ENCODE measurements around the gene KRTAP13-3. TPM values are rescaled to one million over a fixed set of nuclear protein-coding genes. Genes with fewer than 3 reads are reported as not detected.
A peak's percentile ranks its signal among the peaks of the same experiment; 100 is the strongest.

The KRTAP13-3 gene
- total RNA-seq, 4 donors from 2014 or later = not detected

GRCh38 chr21:30430170-30430655 is 4.5 kb upstream of the KRTAP13-3 start, which contains the start of gene KRTAP13-4:
Gene KRTAP13-4, plus strand, starts transcription at chr21:30430220. Its CDS starts 56 bp downstream, at chr21:30430276.
- H3K9me3 ChIP-seq = no peaks in the 10 kb centered on the region
- intact Hi-C loops (cut with DNase I) = no loop called here
- no peaks in the 10 kb centered on the region for H3K4me1 ChIP-seq
- no peak within 1 kb of the TSS for H3K27ac ChIP-seq
- DNase-seq = no peak
- WGBS, 2 donors = 74 to 77% methylated on average over 9 of the region's 9 CpGs
- no peaks in the 10 kb centered on the region for H3K36me3 ChIP-seq
- H3K4me3 ChIP-seq (replicated peaks in 1 of 3) = no peak within 1 kb of the TSS
- H3K27me3 ChIP-seq = no peaks in the 10 kb centered on the region
- TF ChIP-seq CTCF (IDR thresholded peaks at IDR 0.05) = no peak
- no peak for TF ChIP-seq POLR2A (IDR thresholded peaks at IDR 0.05)

- H3K36me3 ChIP-seq = no peaks in the 10 kb centered on the region
- 47 to 49% methylated on average over 3 of the region's 3 CpGs for WGBS, 2 donors
- H3K9me3 ChIP-seq = no peaks in the 10 kb centered on the region
- no peak overlapping the region for H3K4me3 ChIP-seq (replicated peaks in 1 of 3)
- no peaks in the 10 kb centered on the region for H3K27me3 ChIP-seq
- TF ChIP-seq POLR2A (IDR thresholded peaks at IDR 0.05) (no peak), CTCF (IDR thresholded peaks at IDR 0.05) (no peak)
- intact Hi-C loops (cut with DNase I) = no loop called here
- DNase-seq = no peak
- H3K27ac ChIP-seq = no peak overlapping the region
- no peaks in the 10 kb centered on the region for H3K4me1 ChIP-seq
Measured at GRCh38 chr21:30426731-30427130, 1.0 kb upstream of the KRTAP13-3 start.

- H3K4me1 ChIP-seq = no peaks in the 10 kb centered on the region
- intact Hi-C loops (cut with DNase I) = no loop called here
- H3K36me3 ChIP-seq = no peaks in the 10 kb centered on the region
- no peak overlapping the region for H3K4me3 ChIP-seq (replicated peaks in 1 of 3)
- no peaks in the 10 kb centered on the region for H3K27me3 ChIP-seq
- no peaks in the 10 kb centered on the region for H3K9me3 ChIP-seq
- H3K27ac ChIP-seq = no peak overlapping the region
- WGBS, 2 donors = 88 to 90% methylated on average over 5 of the region's 5 CpGs
- TF ChIP-seq POLR2A (IDR thresholded peaks at IDR 0.05) = no peak
- TF ChIP-seq CTCF (IDR thresholded peaks at IDR 0.05) = no peak
- DNase-seq = no peak
Measured at GRCh38 chr21:30415993-30416392, 9.7 kb downstream of the KRTAP13-3 start.

GRCh38 chr21:30408782-30409494 is 16.8 kb downstream of the KRTAP13-3 start:
- Histone ChIP-seq H3K4me3 (replicated peaks in 1 of 3) (no peak overlapping the region), H3K27ac (no peak overlapping the region), H3K9me3 (no peaks in the 10 kb centered on the region), H3K27me3 (no peaks in the 10 kb centered on the region), H3K36me3 (no peaks in the 10 kb centered on the region), H3K4me1 (no peaks in the 10 kb centered on the region)
- intact Hi-C loops (cut with DNase I) = no loop called here
- 24 to 38% methylated on average over 13 to 14 of the region's 14 CpGs for WGBS, 2 donors
- peak; percentile 54 to 76 for DNase-seq
- TF ChIP-seq POLR2A (IDR thresholded peaks at IDR 0.05) (no peak), CTCF (IDR thresholded peaks at IDR 0.05) (peak in 4 of 6 experiments; percentile 35 to 55 (median 52))

- DNase-seq = no peak
- Histone ChIP-seq H3K36me3 (no peaks in the 10 kb centered on the region), H3K4me1 (no peaks in the 10 kb centered on the region), H3K4me3 (replicated peaks in 1 of 3) (no peak within 1 kb of the TSS), H3K9me3 (no peaks in the 10 kb centered on the region), H3K27me3 (no peaks in the 10 kb centered on the region), H3K27ac (no peak within 1 kb of the TSS)
- intact Hi-C loops (cut with DNase I) = no loop called here
- 79% methylated on average over 4 of the region's 4 CpGs for WGBS, 2 donors
- TF ChIP-seq CTCF (IDR thresholded peaks at IDR 0.05) (no peak), POLR2A (IDR thresholded peaks at IDR 0.05) (no peak)
Measured at GRCh38 chr21:30395731-30396130, 30.0 kb downstream of the KRTAP13-3 start, which contains the start of gene KRTAP13-1. Gene KRTAP13-1, plus strand, starts transcription at chr21:30396031. Its CDS starts 56 bp downstream, at chr21:30396087.

All from thyroid gland (tissue), 4 donors.